ENCODE data around the gene CBLC.

The CBLC gene

DNA sequence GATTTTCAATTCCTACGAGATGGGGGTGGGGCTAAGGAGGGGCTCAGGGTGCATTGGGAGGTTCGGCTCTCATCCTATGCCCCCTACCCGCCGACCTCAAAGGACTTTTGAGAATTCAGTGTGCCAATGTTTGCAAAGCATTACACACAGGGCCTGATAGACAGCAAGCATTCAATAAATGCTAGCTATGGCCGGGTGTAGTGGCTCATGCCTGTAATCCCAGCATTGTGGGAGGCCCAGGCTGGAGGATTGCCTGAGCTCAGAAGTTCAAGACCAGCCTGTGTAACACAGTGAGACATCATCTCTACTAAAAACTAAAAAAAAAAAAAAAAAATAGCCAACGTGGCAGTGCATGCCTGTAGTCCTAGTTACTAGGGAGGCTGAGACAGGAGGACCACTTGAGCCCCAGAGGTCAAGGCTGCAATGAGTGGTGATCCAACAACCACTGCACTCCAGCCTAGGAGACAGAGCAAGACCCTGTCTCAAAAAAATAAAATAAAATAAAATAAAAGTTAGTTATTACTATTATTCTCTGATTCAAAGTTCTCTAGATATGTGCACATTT lies 1.9 kb upstream of the CBLC start:
- Histone ChIP-seq H3K27ac (ENCODE audit: extremely low read depth, low read depth, low read length) (no peak overlapping the region), H3K36me3 (ENCODE audit: control insufficient read depth in 2 of 2, insufficient read depth in 1 of 2, low read length in 2 of 2) (no peaks in the 10 kb centered on the region), H3K9me3 (ENCODE audit: control insufficient read depth, insufficient read depth, low read depth, low read length) (no peaks in the 10 kb centered on the region), H3K4me3 (ENCODE audit: low read depth, low read length) (no peak overlapping the region), H3K4me1 (ENCODE audit: control insufficient read depth, insufficient read depth, low read length) (0 out of 2 replicates have a peak, but pooled peaks cover 4% of the 10 kb centered on the region)
- TF ChIP-seq ATF2 (tag by site-specific recombination; IDR thresholded peaks at IDR 0.05; ENCODE audit: low read depth) (no peak), PRDM4 (tag by site-specific recombination; IDR thresholded peaks at IDR 0.05) (no peak), ZNF112 (tag by site-specific recombination; IDR thresholded peaks at IDR 0.05) (no peak), MEIS1 (CRISPR knock-in tag; IDR thresholded peaks at IDR 0.05; ENCODE audit: borderline replicate concordance) (no peak)
- TF ChIP-seq, protein P1, sequence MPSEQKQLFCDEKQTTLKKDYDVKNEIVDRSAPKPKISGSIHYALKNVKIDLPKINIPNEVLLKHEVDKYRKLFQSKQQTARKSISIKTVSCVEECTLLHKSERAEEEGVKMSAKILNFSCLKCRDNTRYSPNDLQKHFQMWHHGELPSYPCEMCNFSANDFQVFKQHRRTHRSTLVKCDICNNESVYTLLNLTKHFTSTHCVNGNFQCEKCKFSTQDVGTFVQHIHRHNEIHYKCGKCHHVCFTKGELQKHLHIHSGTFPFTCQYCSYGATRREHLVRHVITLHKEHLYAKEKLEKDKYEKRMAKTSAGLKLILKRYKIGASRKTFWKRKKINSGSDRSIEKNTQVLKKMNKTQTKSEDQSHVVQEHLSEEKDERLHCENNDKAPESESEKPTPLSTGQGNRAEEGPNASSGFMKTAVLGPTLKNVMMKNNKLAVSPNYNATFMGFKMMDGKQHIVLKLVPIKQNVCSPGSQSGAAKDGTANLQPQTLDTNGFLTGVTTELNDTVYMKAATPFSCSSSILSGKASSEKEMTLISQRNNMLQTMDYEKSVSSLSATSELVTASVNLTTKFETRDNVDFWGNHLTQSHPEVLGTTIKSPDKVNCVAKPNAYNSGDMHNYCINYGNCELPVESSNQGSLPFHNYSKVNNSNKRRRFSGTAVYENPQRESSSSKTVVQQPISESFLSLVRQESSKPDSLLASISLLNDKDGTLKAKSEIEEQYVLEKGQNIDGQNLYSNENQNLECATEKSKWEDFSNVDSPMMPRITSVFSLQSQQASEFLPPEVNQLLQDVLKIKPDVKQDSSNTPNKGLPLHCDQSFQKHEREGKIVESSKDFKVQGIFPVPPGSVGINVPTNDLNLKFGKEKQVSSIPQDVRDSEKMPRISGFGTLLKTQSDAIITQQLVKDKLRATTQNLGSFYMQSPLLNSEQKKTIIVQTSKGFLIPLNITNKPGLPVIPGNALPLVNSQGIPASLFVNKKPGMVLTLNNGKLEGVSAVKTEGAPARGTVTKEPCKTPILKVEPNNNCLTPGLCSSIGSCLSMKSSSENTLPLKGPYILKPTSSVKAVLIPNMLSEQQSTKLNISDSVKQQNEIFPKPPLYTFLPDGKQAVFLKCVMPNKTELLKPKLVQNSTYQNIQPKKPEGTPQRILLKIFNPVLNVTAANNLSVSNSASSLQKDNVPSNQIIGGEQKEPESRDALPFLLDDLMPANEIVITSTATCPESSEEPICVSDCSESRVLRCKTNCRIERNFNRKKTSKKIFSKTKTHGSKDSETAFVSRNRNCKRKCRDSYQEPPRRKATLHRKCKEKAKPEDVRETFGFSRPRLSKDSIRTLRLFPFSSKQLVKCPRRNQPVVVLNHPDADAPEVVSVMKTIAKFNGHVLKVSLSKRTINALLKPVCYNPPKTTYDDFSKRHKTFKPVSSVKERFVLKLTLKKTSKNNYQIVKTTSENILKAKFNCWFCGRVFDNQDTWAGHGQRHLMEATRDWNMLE (tag by site-specific recombination; conservative IDR thresholded peaks at IDR 0.05; ENCODE audit: low read depth) = no peak
- ChIA-PET CTCF (interaction anchor here (0.6 to 3.0 kb wide), 4 partner anchors 8 to 1646 kb away, joined by 3 to 28 read pairs (median 6); no protein-coding TSS in a partner anchor), POLR2A (interaction anchor here (0.7 kb wide), 1 partner anchor 68 kb away, joined by 3 read pairs; no protein-coding TSS in a partner anchor)

- ChIA-PET CTCF (interaction anchor here (0.6 to 1.9 kb wide), 7 partner anchors 10 to 1114 kb away, joined by 3 to 7 read pairs (median 3); no protein-coding TSS in a partner anchor), POLR2A (interaction anchor here (0.6 kb wide), 1 partner anchor 289 kb away, joined by 3 read pairs; no protein-coding TSS in a partner anchor)
- 0 out of 2 replicates have a peak, but pooled peaks cover 4% of the 10 kb centered on the region for H3K4me1 ChIP-seq (ENCODE audit: control insufficient read depth, insufficient read depth, low read length)
- H3K4me3 ChIP-seq (ENCODE audit: low read depth, low read length) = no peak overlapping the region
- H3K36me3 ChIP-seq (ENCODE audit: control insufficient read depth in 2 of 2, insufficient read depth in 1 of 2, low read length in 2 of 2) = no peaks in the 10 kb centered on the region
- no peak overlapping the region for H3K27ac ChIP-seq (ENCODE audit: extremely low read depth, low read depth, low read length)
- TF ChIP-seq EGR2 (tag by site-specific recombination; IDR thresholded peaks at IDR 0.05; ENCODE audit: low read depth) (peak; percentile 28; the same call in 1 of the 2 replicates), YY2 (tag by site-specific recombination; IDR thresholded peaks at IDR 0.05) (no peak), ZFHX2 (tag by site-specific recombination; conservative IDR thresholded peaks at IDR 0.05) (0 out of 2 replicates have a peak, but pooled peaks have one; percentile 19)
- H3K9me3 ChIP-seq (ENCODE audit: control insufficient read depth, insufficient read depth, low read depth, low read length) = no peaks in the 10 kb centered on the region
These were observed 1.1 kb upstream of the CBLC start for GRCh38 chr19:44776402-44777096.

- Histone ChIP-seq H3K4me1 (ENCODE audit: control insufficient read depth, insufficient read depth, low read length) (0 out of 2 replicates have a peak, but pooled peaks cover 4% of the 10 kb centered on the region), H3K27ac (ENCODE audit: extremely low read depth, low read depth, low read length) (no peak overlapping the region), H3K36me3 (ENCODE audit: control insufficient read depth in 2 of 2, insufficient read depth in 1 of 2, low read length in 2 of 2) (no peaks in the 10 kb centered on the region), H3K4me3 (ENCODE audit: low read depth, low read length) (no peak overlapping the region), H3K9me3 (ENCODE audit: control insufficient read depth, insufficient read depth, low read depth, low read length) (no peaks in the 10 kb centered on the region)
- CTCF ChIA-PET = interaction anchor here (0.6 to 2.5 kb wide), 6 partner anchors 8 to 208 kb away, joined by 3 to 12 read pairs (median 4); no protein-coding TSS in a partner anchor
- POLR2A ChIA-PET = no interaction called here
- TF ChIP-seq ATF2 (tag by site-specific recombination; IDR thresholded peaks at IDR 0.05; ENCODE audit: low read depth) = no peak
- no peak for TF ChIP-seq ZNF626 (tag by site-specific recombination; IDR thresholded peaks at IDR 0.05)
- no peak for TF ChIP-seq BCL11A (tag by site-specific recombination; IDR thresholded peaks at IDR 0.05; ENCODE audit: low read depth)
- no peak for TF ChIP-seq ZNF175 (tag by site-specific recombination; IDR thresholded peaks at IDR 0.05)
- no peak for TF ChIP-seq TSHZ1 (tag by site-specific recombination; IDR thresholded peaks at IDR 0.05; ENCODE audit: borderline replicate concordance)
- TF ChIP-seq ZNF544 (tag by site-specific recombination; IDR thresholded peaks at IDR 0.05) = no peak
- no peak for TF ChIP-seq ZNF16 (tag by site-specific recombination; IDR thresholded peaks at IDR 0.05; ENCODE audit: low read depth)
These were observed 1.5 kb downstream of the CBLC start for GRCh38 chr19:44779150-44779549.
